NCI-H1694 (cell line): ENCODE data around the gene GPSM1.

Source experiments
- DNase-seq: peaks from one replicate; lab custom pipeline; 2025; lab: John Stamatoyannopoulos, UW

Gene GPSM1

GRCh38 chr9:136304456-136304855 lies 22.9 kb upstream of the GPSM1 start:
- DNase-seq = no peak

DNA sequence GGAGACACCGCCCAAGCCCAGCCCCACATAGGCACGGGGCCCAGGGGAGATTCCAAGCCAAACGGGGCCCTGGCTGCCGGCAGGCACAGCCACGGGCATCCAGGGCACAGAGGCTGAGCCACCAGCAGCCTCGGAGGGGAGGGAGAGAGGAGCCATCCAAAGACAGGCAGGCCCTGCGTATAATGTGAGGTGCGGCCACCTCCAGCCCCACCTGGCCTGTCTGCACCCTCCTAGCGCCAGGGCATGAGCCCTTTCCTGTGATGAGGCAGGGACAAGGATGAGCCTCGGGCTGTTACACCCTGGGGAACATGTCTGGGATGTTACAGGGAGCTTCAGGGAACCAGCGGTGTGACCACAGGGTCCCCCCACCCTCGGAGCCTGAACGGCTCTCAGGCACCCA lies 22.4 kb upstream of the GPSM1 start:
- DNase-seq = no peak

DNA sequence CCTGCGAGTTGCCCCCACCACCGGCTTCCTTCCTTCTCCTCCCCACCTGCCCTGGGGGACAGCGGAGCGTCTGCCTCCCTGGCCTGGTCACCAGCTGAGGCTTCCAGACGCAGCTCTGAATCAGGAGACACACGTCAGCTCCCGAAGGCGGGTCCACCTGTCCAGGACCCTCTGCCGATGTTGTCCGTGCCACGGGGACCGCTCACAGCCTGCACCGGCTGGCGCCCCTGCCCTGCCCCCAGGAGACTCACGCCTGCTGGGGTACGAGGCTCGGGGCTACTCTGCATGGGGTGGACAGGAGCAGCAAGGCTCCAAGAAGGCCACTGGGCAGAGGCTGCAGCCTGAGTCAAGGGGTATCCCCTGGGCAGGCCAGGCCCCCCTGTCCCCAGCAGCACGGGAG lies 21.5 kb upstream of the GPSM1 start:
- no peak for DNase-seq

GRCh38 chr9:136306211-136307208 lies 20.8 kb upstream of the GPSM1 start:
- no peak for DNase-seq

GRCh38 chr9:136307215-136307750 lies 20.1 kb upstream of the GPSM1 start:
- no peak for DNase-seq

- no peak for DNase-seq
Observed at GRCh38 chr9:136308006-136308701, 19.2 kb upstream of the GPSM1 start.

- DNase-seq = no peak
Observed at GRCh38 chr9:136308702-136309053, 18.7 kb upstream of the GPSM1 start.

GRCh38 chr9:136309101-136309801 lies 18.1 kb upstream of the GPSM1 start:
- DNase-seq = peak; percentile 95

GRCh38 chr9:136309806-136310220 lies 17.5 kb upstream of the GPSM1 start:
- no peak for DNase-seq

DNA sequence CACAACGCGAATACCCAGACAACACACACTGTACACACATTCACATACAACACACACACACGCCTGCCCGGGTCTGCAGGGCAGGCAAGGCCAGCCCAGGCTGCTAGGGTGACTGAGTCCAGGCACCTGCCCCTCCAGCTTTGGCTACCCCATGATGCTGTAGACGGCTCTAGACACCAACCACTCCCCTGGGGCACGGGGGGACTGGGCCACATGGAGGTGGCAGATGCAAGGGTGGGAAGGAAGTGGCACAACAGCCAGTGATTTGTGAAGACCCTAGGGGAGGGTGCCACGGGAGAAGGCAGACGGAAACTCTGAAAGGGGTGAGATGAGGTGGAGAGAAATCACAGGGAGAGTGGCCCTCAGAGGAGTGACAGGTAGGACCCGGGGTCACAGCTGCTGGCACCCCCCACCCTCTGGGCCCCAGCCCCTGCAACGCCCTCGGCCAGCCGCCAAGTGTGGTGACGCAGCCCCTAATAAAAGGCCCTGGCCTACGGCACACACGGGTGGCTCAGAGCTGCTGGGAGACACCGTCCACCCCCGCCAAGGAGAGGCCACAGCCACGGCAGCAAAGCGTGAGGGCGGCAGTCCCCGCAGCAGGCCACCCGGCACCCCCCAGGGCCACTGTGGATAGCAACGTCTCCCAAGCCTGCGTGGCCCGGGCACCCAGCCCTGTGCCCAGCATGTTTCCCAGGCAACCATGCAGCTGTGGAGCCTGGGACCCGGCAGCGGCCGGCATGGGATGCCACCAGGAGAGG lies 16.9 kb upstream of the GPSM1 start:
- peak; percentile 82 for DNase-seq

DNA sequence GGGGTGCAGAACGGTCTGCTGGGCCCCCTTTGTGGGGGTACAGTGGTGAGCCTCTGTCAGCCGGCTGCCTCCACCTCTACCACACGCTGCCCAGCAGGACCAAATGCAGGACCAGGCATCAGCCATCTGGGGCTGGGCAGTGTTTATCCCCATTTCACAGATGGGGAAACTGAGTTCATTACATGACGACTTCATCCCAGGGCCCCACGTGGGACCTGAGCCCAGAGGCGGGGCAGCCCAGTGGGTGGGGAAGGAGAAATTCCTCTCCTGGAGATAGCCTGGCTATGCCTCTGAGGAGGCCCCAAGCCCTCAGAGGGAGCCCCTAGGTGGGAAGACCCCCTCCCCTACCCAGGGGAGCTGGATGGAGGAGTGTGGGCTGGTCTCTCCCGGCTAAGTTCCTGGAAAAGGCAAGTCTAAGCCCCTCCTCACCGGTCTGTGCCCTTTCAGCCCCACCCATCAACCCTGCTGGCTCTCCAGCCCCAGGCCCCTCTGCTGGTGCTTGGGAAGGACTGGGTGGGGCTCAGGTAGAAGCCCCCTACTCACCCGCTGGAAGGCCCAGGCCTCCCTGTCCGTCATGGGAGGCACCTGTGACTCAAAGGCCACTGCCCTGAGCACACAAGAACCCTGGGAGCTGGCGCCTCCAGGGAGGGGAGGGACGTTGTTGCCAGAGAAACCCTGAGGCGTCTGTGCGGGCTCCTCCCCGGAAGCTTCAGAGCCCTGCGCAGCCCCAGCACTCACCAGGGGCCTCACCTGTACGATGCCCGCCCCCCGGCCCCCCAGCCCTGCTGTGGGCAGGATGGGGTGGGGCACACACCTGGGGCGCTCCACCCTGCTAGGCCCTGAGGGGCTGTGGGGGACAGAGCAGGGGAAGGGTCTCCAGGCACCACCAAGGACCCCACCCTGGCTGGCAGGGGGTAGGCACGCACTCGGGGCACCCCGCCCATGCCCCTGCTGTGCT lies 16.0 kb upstream of the GPSM1 start:
- DNase-seq = peak; percentile 28

DNA sequence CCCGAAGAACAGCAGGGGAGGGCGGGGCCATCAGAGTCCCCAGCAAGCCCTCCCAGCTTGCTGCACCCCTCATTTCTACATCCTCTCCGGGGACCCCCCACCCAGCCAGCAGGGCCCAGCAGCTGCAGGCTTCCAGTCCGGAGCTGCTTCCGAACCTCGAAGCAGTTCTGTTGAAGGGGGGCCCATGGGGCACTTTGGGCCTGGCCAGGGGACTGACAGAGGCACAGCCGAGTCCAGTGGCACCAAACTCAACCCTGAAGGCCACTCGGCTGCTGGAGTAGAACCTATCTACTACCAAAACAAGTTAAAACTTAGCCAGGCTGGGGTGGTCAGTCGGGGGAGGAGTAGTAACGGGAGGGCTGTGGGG lies 15.3 kb upstream of the GPSM1 start:
- DNase-seq = no peak

GRCh38 chr9:136312436-136312835 lies 14.9 kb upstream of the GPSM1 start:
- peak; percentile 26 for DNase-seq

GRCh38 chr9:136313111-136314055 lies 14.0 kb upstream of the GPSM1 start:
- no peak for DNase-seq

- DNase-seq = no peak
Observed at GRCh38 chr9:136314056-136314416, 13.3 kb upstream of the GPSM1 start.

GRCh38 chr9:136314944-136315343 lies 12.4 kb upstream of the GPSM1 start:
- no peak for DNase-seq

- DNase-seq = no peak
Observed at GRCh38 chr9:136316271-136316751, 11.0 kb upstream of the GPSM1 start.

- DNase-seq = peak; percentile 45
Observed at GRCh38 chr9:136316896-136317676, 10.3 kb upstream of the GPSM1 start.
